AML-193 (cell line): ENCODE data around the gene TUBGCP6.

Experiments
- DNase-seq, 2 experiments: peaks; one replicate each; lab custom pipeline; 2025; lab: John Stamatoyannopoulos, UW

Gene TUBGCP6

GRCh38 chr22:50167689-50168489 is 76.9 kb downstream of the TUBGCP6 start:
- DNase-seq: no peak
